Breast epithelium (tissue), 3 donors: Measurements from ENCODE around the gene CROCC2.

ENCODE experiments used
- CTCF ChIP-seq, 3 donors: fragments of 450-650 bp; IDR thresholded peaks; one replicate each; pipeline ENCODE4 v1.5.1; 2016 to 2017; ENCODE audit warnings: antibody characterized with exemption in 3 of 3, mild to moderate bottlenecking in 3 of 3, moderate library complexity in 3 of 3
- POLR2A ChIP-seq: fragments of 450-650 bp; IDR thresholded peaks from one replicate; pipeline ENCODE4 v1.6.1; 2016; ENCODE audit warnings: antibody characterized with exemption, mild to moderate bottlenecking, moderate library complexity
- POLR2AphosphoS5 ChIP-seq, 3 donors: sonication (generic); formaldehyde crosslinking; IDR thresholded peaks; one replicate each; pipeline ENCODE4 v1.6.1; 2017; ENCODE audit warnings: antibody characterized with exemption in 3 of 3

GRCh38 chr2:240900141-240900860, 5.8 kb upstream of the CROCC2 start:
- TF ChIP-seq CTCF (IDR thresholded peaks at IDR 0.05) (no peak), POLR2AphosphoS5 (IDR thresholded peaks at IDR 0.05) (no peak), POLR2A (no peak)
